DOHH2 (cell line): ENCODE measurements around the gene EDAR.

Experiments
- H3F3A ChIP-seq: fragments of 200-600 bp; sonication (generic), shearing (Covaris generic); 2 replicates; pipeline ENCODE4 v1.6.0; 2016; ENCODE audit warnings: antibody characterized with exemption, mild to moderate bottlenecking; ENCODE audit not compliant: control insufficient read depth, insufficient read depth
- H3K27ac ChIP-seq: fragments of 200-600 bp; sonication (generic); 2 replicates; pipeline ENCODE4 v1.5.1; 2014; ENCODE audit warnings: low read depth, mild to moderate bottlenecking, low read length, moderate library complexity
- H3K27me3 ChIP-seq: fragments of 200-600 bp; sonication (generic); 2 replicates; pipeline ENCODE4 v1.6.1; 2014; ENCODE audit warnings: mild to moderate bottlenecking, low read length, mixed read lengths; ENCODE audit not compliant: control insufficient read depth
- H3K36me3 ChIP-seq: fragments of 200-600 bp; sonication (generic); 2 replicates; pipeline ENCODE4 v1.6.1; 2014; ENCODE audit warnings: mild to moderate bottlenecking, low read length, moderate library complexity, mixed read lengths; ENCODE audit not compliant: control insufficient read depth
- H3K4me1 ChIP-seq: fragments of 200-600 bp; sonication (generic); 2 replicates; pipeline ENCODE4 v1.6.1; 2014; ENCODE audit warnings: mild to moderate bottlenecking, low read length, mixed read lengths; ENCODE audit not compliant: control insufficient read depth
- H3K4me2 ChIP-seq: fragments of 200-600 bp; sonication (generic); 2 replicates; pipeline ENCODE4 v1.6.0; 2014; ENCODE audit warnings: mild to moderate bottlenecking, low read length, moderate library complexity
- H3K4me3 ChIP-seq: fragments of 200-600 bp; sonication (generic); 2 replicates; pipeline ENCODE4 v1.5.1; 2014; ENCODE audit warnings: mild to moderate bottlenecking, low read length, mixed read lengths
- H3K79me2 ChIP-seq: fragments of 200-600 bp; sonication (generic); 2 replicates; pipeline ENCODE4 v1.6.1; 2014; ENCODE audit warnings: mild to moderate bottlenecking, low read length, mixed read lengths; ENCODE audit not compliant: control insufficient read depth
- H3K9me2 ChIP-seq: fragments of 200-600 bp; sonication (generic); replicated peaks from 2 replicates; pipeline ENCODE4 v1.6.1; 2014; ENCODE audit warnings: mild to moderate bottlenecking, low read length, mixed read lengths; ENCODE audit not compliant: control insufficient read depth
- H3K9me3 ChIP-seq: fragments of 200-600 bp; sonication (generic); 2 replicates; pipeline ENCODE4 v1.6.1; 2014; ENCODE audit warnings: antibody characterized with exemption, low read length, mixed read lengths; ENCODE audit not compliant: control insufficient read depth, insufficient read depth
- H4K20me1 ChIP-seq: fragments of 200-600 bp; sonication (generic); 2 replicates; pipeline ENCODE4 v1.6.0; 2014; ENCODE audit warnings: low read depth, mild to moderate bottlenecking, antibody characterized with exemption, low read length, moderate library complexity; ENCODE audit not compliant: control insufficient read depth, insufficient read depth
- CTCF ChIP-seq: fragments of 200-600 bp; sonication (generic); IDR thresholded peaks from one replicate; pipeline ENCODE4 v1.5.1; 2014; ENCODE audit warnings: antibody characterized with exemption, mild to moderate bottlenecking, low read depth, low read length; ENCODE audit not compliant: poor library complexity, severe bottlenecking
- EZH2phosphoT487 ChIP-seq: fragments of 200-600 bp; sonication (generic); IDR thresholded peaks from 2 replicates; pipeline ENCODE4 v1.6.1; 2017; ENCODE audit warnings: borderline replicate concordance, mild to moderate bottlenecking, antibody characterized with exemption, low read length, moderate library complexity, mixed read lengths

Gene EDAR

GRCh38 chr2:108869542-108869941 lies 119.5 kb downstream of the EDAR start:
- Histone ChIP-seq H3K4me1 (no peaks in the 10 kb centered on the region), H4K20me1 (no peaks in the 10 kb centered on the region), H3K36me3 (peaks cover 51% of the 10 kb centered on the region), H3K27me3 (no peaks in the 10 kb centered on the region), H3K4me2 (no peak overlapping the region), H3F3A (no peaks in the 10 kb centered on the region), H3K79me2 (no peaks in the 10 kb centered on the region), H3K9me3 (peaks cover 3% of the 10 kb centered on the region; the same call in 1 of the 2 replicates), H3K9me2 (no peaks in the 10 kb centered on the region), H3K4me3 (no peak overlapping the region), H3K27ac (no peak overlapping the region)
- TF ChIP-seq CTCF, result no peak
- no peak for TF ChIP-seq EZH2phosphoT487

- H3F3A ChIP-seq, result no peaks in the 10 kb centered on the region
- H3K9me3 ChIP-seq, result peaks cover 3% of the 10 kb centered on the region; the same call in 1 of the 2 replicates
- H3K9me2 ChIP-seq, result no peaks in the 10 kb centered on the region
- H3K36me3 ChIP-seq, result peaks cover 45% of the 10 kb centered on the region
- TF ChIP-seq CTCF, result no peak
- TF ChIP-seq EZH2phosphoT487, result no peak
- no peak overlapping the region for H3K4me3 ChIP-seq
- H4K20me1 ChIP-seq, result no peaks in the 10 kb centered on the region
- no peak overlapping the region for H3K27ac ChIP-seq
- H3K4me2 ChIP-seq, result no peak overlapping the region
- H3K4me1 ChIP-seq, result no peaks in the 10 kb centered on the region
- no peaks in the 10 kb centered on the region for H3K27me3 ChIP-seq
- no peaks in the 10 kb centered on the region for H3K79me2 ChIP-seq
Measured at GRCh38 chr2:108868911-108869310, 120.1 kb downstream of the EDAR start.

GRCh38 chr2:108866041-108866440 lies 123.0 kb downstream of the EDAR start:
- H3F3A ChIP-seq, result no peaks in the 10 kb centered on the region
- no peak for TF ChIP-seq CTCF
- no peak for TF ChIP-seq EZH2phosphoT487
- H4K20me1 ChIP-seq, result no peaks in the 10 kb centered on the region
- no peaks in the 10 kb centered on the region for H3K27me3 ChIP-seq
- no peak overlapping the region for H3K4me3 ChIP-seq
- H3K79me2 ChIP-seq, result no peaks in the 10 kb centered on the region
- peaks cover 3% of the 10 kb centered on the region; the same call in 1 of the 2 replicates for H3K9me3 ChIP-seq
- H3K27ac ChIP-seq, result no peak overlapping the region
- peaks cover 57% of the 10 kb centered on the region for H3K36me3 ChIP-seq
- H3K4me2 ChIP-seq, result no peak overlapping the region
- H3K9me2 ChIP-seq, result no peaks in the 10 kb centered on the region
- H3K4me1 ChIP-seq, result no peaks in the 10 kb centered on the region
